Gastroesophageal sphincter (tissue), 4 donors: ENCODE data around the gene CREB3L4. TPM values are rescaled to one million over a fixed set of nuclear protein-coding genes. Genes with fewer than 3 reads are reported as not detected.

Experiments used
- ATAC-seq: fragments of 150-250 bp; one replicate; pipeline ENCODE4 v1.9.1; 2016; ENCODE audit warnings: mild to moderate bottlenecking, moderate library complexity
- H3K27ac ChIP-seq, 4 donors: fragments of 200-600 bp; sonication (generic) in 3 of 4; 1 replicate in 3 of 4; 2 replicates in 1 of 4; pipeline ENCODE4 v1.5.1; 2016 to 2019
- H3K27me3 ChIP-seq: fragments of 200-600 bp; sonication (generic); one replicate; pipeline ENCODE4 v1.5.1; 2019
- H3K36me3 ChIP-seq, 2 donors: fragments of 200-600 bp; sonication (generic); one replicate each; pipeline ENCODE4 v1.5.1; 2019; ENCODE audit warnings: control low read depth in 1 of 2
- H3K4me1 ChIP-seq, 3 donors: fragments of 200-600 bp; sonication (generic); 1 replicate in 2 of 3; 2 replicates in 1 of 3; pipeline ENCODE4 v1.5.1; 2016 to 2019; ENCODE audit warnings: control low read depth in 2 of 3
- H3K4me3 ChIP-seq, 2 donors: fragments of 200-600 bp; sonication (generic); one replicate each; pipeline ENCODE4 v1.5.1; 2019; ENCODE audit warnings: mild to moderate bottlenecking in 1 of 2, moderate library complexity in 1 of 2
- H3K9me3 ChIP-seq, 3 donors: fragments of 200-600 bp; sonication (generic); one replicate each; pipeline ENCODE4 v1.5.1; 2017 to 2019; ENCODE audit warnings: control low read depth in 2 of 3
- EP300 ChIP-seq: sonication (generic); formaldehyde crosslinking; IDR thresholded peaks from one replicate; pipeline ENCODE4 v1.6.1; 2017; ENCODE audit warnings: antibody characterized with exemption, mild to moderate bottlenecking
- POLR2A ChIP-seq, 2 donors: fragments of 450-650 bp; IDR thresholded peaks; one replicate each; pipeline ENCODE4 v1.6.1; 2017; ENCODE audit warnings: antibody characterized with exemption in 2 of 2, mild to moderate bottlenecking in 2 of 2, moderate library complexity in 1 of 2
- POLR2AphosphoS5 ChIP-seq: sonication (generic); formaldehyde crosslinking; IDR thresholded peaks from one replicate; pipeline ENCODE4 v1.6.1; 2017; ENCODE audit warnings: antibody characterized with exemption
- WGBS, 2 donors: methylation state at CpG; one replicate each; pipeline ENCODE4 v1.1.5; 2018; ENCODE audit warnings: low coverage in 1 of 2; 5-methylcytosine and 5-hydroxymethylcytosine counted together
- total RNA-seq, 4 donors: library from RNA; depleted of rRNA; stranded (reverse); fragments of >200 nt; gene quantifications; one replicate each; pipeline ENCODE4 v1.1.0, GENCODE V29; 2016
- TF ChIP-seq, protein P1 (sequence below), 4 experiments: fragments of 200-600 bp in 2 of 4; fragments of 450-650 bp in 2 of 4; sonication (generic) in 1 of 4; IDR thresholded peaks; one replicate each; pipeline ENCODE4 v1.5.1; 2017 to 2019; ENCODE audit warnings: antibody characterized with exemption in 4 of 4, mild to moderate bottlenecking in 2 of 4, moderate library complexity in 2 of 4

The CREB3L4 gene
- total RNA-seq, 4 donors from 2014 or later, result 5.1 to 10.4 (median 6.8) TPM

DNA sequence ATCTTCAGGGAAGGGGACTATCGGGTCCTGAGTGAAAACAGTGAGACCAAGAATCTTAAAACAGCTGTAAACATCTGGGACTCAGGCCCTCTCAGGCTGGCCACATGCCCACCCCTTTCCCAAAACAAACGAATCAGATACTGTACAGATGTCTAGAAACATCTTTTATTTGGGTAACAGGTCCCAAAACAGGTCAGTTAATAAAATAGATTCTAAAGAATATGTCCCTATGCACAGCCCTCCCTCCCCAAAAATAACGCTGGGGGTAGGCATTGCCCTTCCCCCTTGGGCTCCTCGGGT lies 8.8 kb upstream of the CREB3L4 start:
- 0 to 8% methylated on average over 4 of the region's 4 CpGs for WGBS, 2 donors
- Histone ChIP-seq H3K4me1 (peaks cover 0 to 84% (median 40%) of the 10 kb centered on the region in 3 donors), H3K9me3 (no peaks in the 10 kb centered on the region), H3K27ac (peak overlapping the region; percentile 32 to 96 (median 90)), H3K27me3 (no peaks in the 10 kb centered on the region), H3K4me3 (peak overlapping the region in 1 of 2 donors; percentile 95), H3K36me3 (peaks cover 0 to 39% of the 10 kb centered on the region in 2 donors)
- no peak for TF ChIP-seq POLR2AphosphoS5
- TF ChIP-seq POLR2A (IDR thresholded peaks at IDR 0.05), result no peak
- TF ChIP-seq, protein P1, sequence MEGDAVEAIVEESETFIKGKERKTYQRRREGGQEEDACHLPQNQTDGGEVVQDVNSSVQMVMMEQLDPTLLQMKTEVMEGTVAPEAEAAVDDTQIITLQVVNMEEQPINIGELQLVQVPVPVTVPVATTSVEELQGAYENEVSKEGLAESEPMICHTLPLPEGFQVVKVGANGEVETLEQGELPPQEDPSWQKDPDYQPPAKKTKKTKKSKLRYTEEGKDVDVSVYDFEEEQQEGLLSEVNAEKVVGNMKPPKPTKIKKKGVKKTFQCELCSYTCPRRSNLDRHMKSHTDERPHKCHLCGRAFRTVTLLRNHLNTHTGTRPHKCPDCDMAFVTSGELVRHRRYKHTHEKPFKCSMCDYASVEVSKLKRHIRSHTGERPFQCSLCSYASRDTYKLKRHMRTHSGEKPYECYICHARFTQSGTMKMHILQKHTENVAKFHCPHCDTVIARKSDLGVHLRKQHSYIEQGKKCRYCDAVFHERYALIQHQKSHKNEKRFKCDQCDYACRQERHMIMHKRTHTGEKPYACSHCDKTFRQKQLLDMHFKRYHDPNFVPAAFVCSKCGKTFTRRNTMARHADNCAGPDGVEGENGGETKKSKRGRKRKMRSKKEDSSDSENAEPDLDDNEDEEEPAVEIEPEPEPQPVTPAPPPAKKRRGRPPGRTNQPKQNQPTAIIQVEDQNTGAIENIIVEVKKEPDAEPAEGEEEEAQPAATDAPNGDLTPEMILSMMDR (IDR thresholded peaks at IDR 0.05), result no peak
- no peak for TF ChIP-seq EP300
- ATAC-seq, result peak; percentile 1

DNA sequence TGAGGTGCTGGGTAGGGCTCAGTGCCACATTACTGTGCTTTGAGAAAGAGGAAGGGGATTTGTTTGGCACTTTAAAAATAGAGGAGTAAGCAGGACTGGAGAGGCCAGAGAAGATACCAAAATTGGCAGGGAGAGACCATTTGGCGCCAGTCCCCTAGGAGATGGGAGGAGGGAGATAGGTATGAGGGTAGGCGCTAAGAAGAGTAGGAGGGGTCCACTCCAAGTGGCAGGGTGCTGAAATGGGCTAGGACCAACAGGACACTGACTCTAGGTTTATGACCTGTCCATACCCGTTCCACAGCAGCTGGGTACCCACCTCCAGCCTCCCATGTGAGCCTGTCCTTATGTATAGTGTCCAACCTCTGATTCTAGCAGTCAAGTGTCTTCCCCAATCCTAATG lies 8.2 kb upstream of the CREB3L4 start:
- WGBS, 2 donors, result 66 to 90% methylated on average over 2 to 3 of the region's 3 CpGs
- Histone ChIP-seq H3K9me3 (no peaks in the 10 kb centered on the region), H3K27me3 (no peaks in the 10 kb centered on the region), H3K36me3 (peaks cover 0 to 33% of the 10 kb centered on the region in 2 donors), H3K4me3 (peak overlapping the region in 1 of 2 donors; percentile 95), H3K4me1 (peaks cover 0 to 84% (median 44%) of the 10 kb centered on the region in 3 donors), H3K27ac (peak overlapping the region in 3 of 4 donors; percentile 85 to 96 (median 96))
- TF ChIP-seq, protein P1 (IDR thresholded peaks at IDR 0.05), result no peak
- no peak for TF ChIP-seq EP300
- no peak for TF ChIP-seq POLR2A (IDR thresholded peaks at IDR 0.05)
- no peak for TF ChIP-seq POLR2AphosphoS5
- no peak for ATAC-seq

DNA sequence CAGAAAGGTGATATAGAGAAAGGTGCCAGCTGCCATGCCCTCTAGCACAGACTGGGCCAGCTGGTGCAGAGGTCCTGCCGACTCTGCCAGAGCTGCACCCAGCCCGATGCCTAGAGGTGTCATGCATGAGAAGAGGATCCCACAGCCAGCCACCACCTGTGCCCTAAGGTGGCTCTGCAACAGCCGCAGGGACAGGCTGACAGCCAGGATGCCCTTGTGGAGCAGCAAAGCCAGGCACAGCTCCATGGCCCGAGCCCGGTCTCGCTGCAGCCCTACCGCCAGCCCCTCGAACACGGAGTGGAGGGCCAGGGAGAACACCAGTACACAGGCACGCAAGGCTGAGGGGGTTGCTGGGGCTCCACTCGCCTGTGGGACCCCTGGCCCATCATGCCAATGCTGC lies 7.5 kb upstream of the CREB3L4 start:
- TF ChIP-seq POLR2AphosphoS5 (no peak), POLR2A (IDR thresholded peaks at IDR 0.05) (no peak), EP300 (no peak)
- TF ChIP-seq, protein P1 (IDR thresholded peaks at IDR 0.05), result no peak
- peaks cover 0 to 80% (median 47%) of the 10 kb centered on the region in 3 donors for H3K4me1 ChIP-seq
- no peak overlapping the region for H3K4me3 ChIP-seq
- H3K36me3 ChIP-seq, result peaks cover 0 to 26% of the 10 kb centered on the region in 2 donors
- no peaks in the 10 kb centered on the region for H3K27me3 ChIP-seq
- no peaks in the 10 kb centered on the region for H3K9me3 ChIP-seq
- no peak for ATAC-seq
- H3K27ac ChIP-seq, result peak overlapping the region in 3 of 4 donors; percentile 85 to 96 (median 96)
- no CpG with 5 or more reads among the region's 11 CpGs for WGBS, 2 donors

DNA sequence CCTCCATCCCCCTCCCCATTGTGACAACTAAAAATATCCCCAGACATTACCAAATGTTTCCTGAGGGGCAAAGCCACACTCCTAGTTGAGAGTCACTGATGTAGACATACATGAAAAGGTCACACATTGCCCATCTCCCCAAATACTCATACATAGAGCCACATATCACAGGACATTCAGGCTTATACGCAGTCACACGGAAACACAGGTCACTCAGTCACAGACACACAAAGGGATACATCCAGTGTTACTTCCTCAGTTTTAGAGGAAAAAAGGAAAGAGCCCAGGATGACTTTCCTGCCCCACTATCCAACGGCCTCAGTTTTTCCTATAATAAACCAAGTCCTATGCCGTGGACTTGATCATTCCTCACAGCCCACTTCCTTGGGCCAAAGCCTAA lies 6.3 kb upstream of the CREB3L4 start:
- 50 to 85% methylated on average over 2 of the region's 4 CpGs for WGBS, 2 donors
- peaks cover 0 to 26% of the 10 kb centered on the region in 2 donors for H3K36me3 ChIP-seq
- H3K9me3 ChIP-seq, result no peaks in the 10 kb centered on the region

More for the DNA sequence above, 6.3 kb upstream of the CREB3L4 start:
- H3K4me3 ChIP-seq, result peak overlapping the region in 1 of 2 donors; percentile 85
- H3K27me3 ChIP-seq, result no peaks in the 10 kb centered on the region
- TF ChIP-seq POLR2AphosphoS5 (no peak), EP300 (no peak), POLR2A (IDR thresholded peaks at IDR 0.05) (no peak)
- TF ChIP-seq, protein P1 (IDR thresholded peaks at IDR 0.05), result no peak
- H3K4me1 ChIP-seq, result peaks cover 0 to 77% (median 41%) of the 10 kb centered on the region in 3 donors
- no peak for ATAC-seq
- peak overlapping the region in 3 of 4 donors; percentile 96 to 98 (median 97) for H3K27ac ChIP-seq
